Sigmoid colon (tissue), 4 donors: ENCODE measurements around the gene BCAS1.

Experiments used
- CTCF ChIP-seq, 4 experiments: fragments of 450-650 bp in 3 of 4; fragments of 200-600 bp in 1 of 4; IDR thresholded peaks; one replicate each; pipeline ENCODE4 v1.5.1; 2016 to 2019; ENCODE audit warnings: antibody characterized with exemption in 4 of 4, mild to moderate bottlenecking in 3 of 4, moderate library complexity in 2 of 4
- EP300 ChIP-seq, 4 donors: sonication (generic); formaldehyde crosslinking; IDR thresholded peaks; one replicate each; pipeline ENCODE4 v1.6.1; 2017; ENCODE audit warnings: antibody characterized with exemption in 4 of 4
- POLR2A ChIP-seq, 2 donors: fragments of 450-650 bp; IDR thresholded peaks; one replicate each; pipeline ENCODE4 v1.6.1; 2016; ENCODE audit warnings: antibody characterized with exemption in 2 of 2, mild to moderate bottlenecking in 2 of 2, moderate library complexity in 2 of 2
- POLR2AphosphoS5 ChIP-seq, 4 donors: sonication (generic); formaldehyde crosslinking; IDR thresholded peaks; one replicate each; pipeline ENCODE4 v1.6.1; 2017; ENCODE audit warnings: antibody characterized with exemption in 4 of 4

DNA sequence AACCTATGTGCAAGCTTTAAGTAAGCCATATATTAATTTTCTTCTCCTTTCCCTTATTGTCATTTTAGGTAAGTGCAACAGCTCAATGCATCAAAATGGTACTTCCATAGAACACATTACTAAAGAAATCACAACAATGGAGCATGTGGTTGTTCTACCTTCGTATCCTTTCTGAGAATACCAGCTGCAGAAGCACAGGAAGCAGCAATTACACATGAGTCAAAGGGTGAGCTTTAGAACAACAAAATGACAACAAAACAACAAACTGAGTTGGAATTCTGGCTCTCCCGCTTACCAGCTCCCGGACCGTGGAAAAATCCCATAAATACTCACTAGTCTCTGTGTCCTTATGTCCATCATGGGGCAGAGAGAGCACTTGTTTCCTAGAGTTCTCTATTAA lies 108.9 kb downstream of the BCAS1 start:
- TF ChIP-seq CTCF (IDR thresholded peaks at IDR 0.05), result no peak
- no peak for TF ChIP-seq POLR2A (IDR thresholded peaks at IDR 0.05)
- TF ChIP-seq POLR2AphosphoS5 (IDR thresholded peaks at IDR 0.05), result no peak
- TF ChIP-seq EP300 (IDR thresholded peaks at IDR 0.05), result no peak
